ENCODE results near the gene PITPNM2.

The PITPNM2 gene

GRCh38 chr12:123148655-123149054 lies 2.2 kb downstream of the PITPNM2 start:
- DNase-seq = no peak
- intact Hi-C loops (cut with DNase I) = no loop called here

GRCh38 chr12:123148223-123148622 lies 2.7 kb downstream of the PITPNM2 start:
- DNase-seq = no peak
- intact Hi-C loops (cut with DNase I) = no loop called here

GRCh38 chr12:123145211-123145610 lies 5.7 kb downstream of the PITPNM2 start:
- intact Hi-C loops (cut with DNase I) = no loop called here

GRCh38 chr12:123143736-123144461 lies 7.0 kb downstream of the PITPNM2 start:
- DNase-seq = peak in 2 of 42 donors; percentile 6 to 35
- intact Hi-C loops (cut with DNase I) = no loop called here

More at GRCh38 chr12:123145211-123145610, 5.7 kb downstream of the PITPNM2 start:
- peak in 1 of 42 donors; percentile 13 for DNase-seq

- peak in 3 of 42 donors; percentile 28 to 53 (median 45) for DNase-seq
- intact Hi-C loops (cut with DNase I) = no loop called here
Measured at GRCh38 chr12:123142921-123143735, 7.8 kb downstream of the PITPNM2 start.

- peak in 1 of 42 donors; percentile 21 for DNase-seq
- intact Hi-C loops (cut with DNase I) = no loop called here
Measured at GRCh38 chr12:123142518-123142840, 8.4 kb downstream of the PITPNM2 start.

- peak in 5 of 42 donors; percentile 33 to 65 (median 40) for DNase-seq
- intact Hi-C loops (cut with DNase I) = no loop called here
Measured at GRCh38 chr12:123141615-123142517, 9.0 kb downstream of the PITPNM2 start.

GRCh38 chr12:123140676-123141614 lies 9.9 kb downstream of the PITPNM2 start:
- DNase-seq = peak in 2 of 42 donors; percentile 18 to 36
- intact Hi-C loops (cut with DNase I) = no loop called here

- DNase-seq = peak in 4 of 42 donors; percentile 16 to 45 (median 30)
- intact Hi-C loops (cut with DNase I) = no loop called here
Measured at GRCh38 chr12:123139926-123140675, 10.8 kb downstream of the PITPNM2 start.

GRCh38 chr12:123135688-123136087 lies 15.2 kb downstream of the PITPNM2 start:
- intact Hi-C loops (cut with DNase I) = no loop called here
- DNase-seq = no peak

GRCh38 chr12:123134826-123135225 lies 16.1 kb downstream of the PITPNM2 start:
- intact Hi-C loops (cut with DNase I) = no loop called here
- no peak for DNase-seq

- DNase-seq = no peak
- intact Hi-C loops (cut with DNase I) = no loop called here
Measured at GRCh38 chr12:123134271-123134671, 16.6 kb downstream of the PITPNM2 start.

- no peak for DNase-seq
- intact Hi-C loops (cut with DNase I) = no loop called here
Measured at GRCh38 chr12:123133701-123134100, 17.2 kb downstream of the PITPNM2 start.

GRCh38 chr12:123132951-123133619 lies 17.8 kb downstream of the PITPNM2 start:
- no peak for DNase-seq
- intact Hi-C loops (cut with DNase I) = no loop called here

GRCh38 chr12:123131879-123132402 lies 18.9 kb downstream of the PITPNM2 start:
- intact Hi-C loops (cut with DNase I) = no loop called here
- DNase-seq = peak in 7 of 42 donors; percentile 25 to 55 (median 35)

- DNase-seq = no peak
- intact Hi-C loops (cut with DNase I) = no loop called here
Measured at GRCh38 chr12:123131291-123131832, 19.5 kb downstream of the PITPNM2 start.
